Right lobe of liver (tissue), 4 donors: Measurements from ENCODE around the gene TMEM238L.

Experiments
- CTCF ChIP-seq, 4 donors: fragments of 200-600 bp in 3 of 4; fragments of 450-650 bp in 1 of 4; IDR thresholded peaks; one replicate each; pipeline versions ENCODE4 v1.5.1 to v1.8.0; 2016 to 2022; ENCODE audit warnings: antibody characterized with exemption in 4 of 4, mild to moderate bottlenecking in 2 of 4
- POLR2A ChIP-seq: fragments of 450-650 bp; IDR thresholded peaks from one replicate; pipeline ENCODE4 v1.6.1; 2017; ENCODE audit warnings: antibody characterized with exemption, mild to moderate bottlenecking
- donor health status: DM: no; HTN: no; CAD: no.
- donor health status: DM: no; HTN: no; CAD: no.
- donor health status: DM: no; HTN: yes; CAD: no.

- peak in 2 of 4 donors; percentile 24 to 33 for TF ChIP-seq CTCF (IDR thresholded peaks at IDR 0.05)
- TF ChIP-seq POLR2A: no peak
Observed at GRCh38 chr17:10754109-10754508, 49.8 kb downstream of the TMEM238L start.
